ENCODE measurements around the gene RFLNA.

DNA sequence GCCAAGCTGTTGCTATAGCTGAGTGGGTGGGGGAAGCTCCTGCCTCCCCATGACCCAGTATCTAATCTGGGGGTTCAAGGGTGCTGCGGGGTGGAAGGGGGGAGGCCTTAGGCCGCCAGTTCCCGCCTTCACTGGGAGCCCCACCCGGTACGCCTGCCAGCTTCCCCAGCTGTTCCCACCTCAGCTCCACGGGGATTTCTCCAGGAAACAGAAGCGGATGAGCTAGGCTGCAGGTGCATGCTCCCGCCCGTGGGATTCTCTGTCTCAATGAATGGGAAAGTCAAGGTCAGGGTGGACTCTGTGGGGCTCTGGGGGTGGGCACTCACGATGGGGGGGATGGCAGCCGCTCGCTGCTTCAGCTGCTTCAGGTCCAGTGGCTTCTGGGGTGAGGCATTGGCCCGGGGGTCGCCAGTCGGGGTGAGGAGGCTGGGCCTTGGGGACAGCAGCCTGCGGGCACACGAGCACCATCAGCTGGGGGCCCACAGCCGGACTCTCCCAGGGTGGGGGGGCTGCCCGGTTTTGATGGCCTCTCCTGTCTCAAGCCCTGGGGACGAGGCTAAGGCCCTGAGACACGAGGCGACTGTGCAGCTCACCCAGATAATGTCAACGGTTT lies 68.6 kb downstream of the RFLNA start:
- TF ChIP-seq, protein P1, sequence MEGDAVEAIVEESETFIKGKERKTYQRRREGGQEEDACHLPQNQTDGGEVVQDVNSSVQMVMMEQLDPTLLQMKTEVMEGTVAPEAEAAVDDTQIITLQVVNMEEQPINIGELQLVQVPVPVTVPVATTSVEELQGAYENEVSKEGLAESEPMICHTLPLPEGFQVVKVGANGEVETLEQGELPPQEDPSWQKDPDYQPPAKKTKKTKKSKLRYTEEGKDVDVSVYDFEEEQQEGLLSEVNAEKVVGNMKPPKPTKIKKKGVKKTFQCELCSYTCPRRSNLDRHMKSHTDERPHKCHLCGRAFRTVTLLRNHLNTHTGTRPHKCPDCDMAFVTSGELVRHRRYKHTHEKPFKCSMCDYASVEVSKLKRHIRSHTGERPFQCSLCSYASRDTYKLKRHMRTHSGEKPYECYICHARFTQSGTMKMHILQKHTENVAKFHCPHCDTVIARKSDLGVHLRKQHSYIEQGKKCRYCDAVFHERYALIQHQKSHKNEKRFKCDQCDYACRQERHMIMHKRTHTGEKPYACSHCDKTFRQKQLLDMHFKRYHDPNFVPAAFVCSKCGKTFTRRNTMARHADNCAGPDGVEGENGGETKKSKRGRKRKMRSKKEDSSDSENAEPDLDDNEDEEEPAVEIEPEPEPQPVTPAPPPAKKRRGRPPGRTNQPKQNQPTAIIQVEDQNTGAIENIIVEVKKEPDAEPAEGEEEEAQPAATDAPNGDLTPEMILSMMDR (IDR thresholded peaks at IDR 0.05; ENCODE audit: low read length) = no peak
- no peak for TF ChIP-seq EZH2 (optimal IDR thresholded peaks at IDR 0.05; ENCODE audit: low read depth, low read length)
- no peak for TF ChIP-seq EZH2phosphoT487 (IDR thresholded peaks at IDR 0.05; ENCODE audit: low read length)
